ENCODE results near the gene C4orf36. TPM values are rescaled to one million over a fixed set of nuclear protein-coding genes. Genes with fewer than 3 reads are reported as not detected.

Gene C4orf36
- total RNA-seq, 1 experiment from 2014 or later, result 5.3 TPM

GRCh38 chr4:86917212-86918039 lies 25.2 kb upstream of the C4orf36 start:
- CTCF ChIA-PET, result no interaction called here
- Histone ChIP-seq H3K36me3 (ENCODE audit: insufficient read depth, low read length, poor library complexity, severe bottlenecking) (no peaks in the 10 kb centered on the region), H3K9me3 (ENCODE audit: low read depth, low read length, poor library complexity, severe bottlenecking) (no peaks in the 10 kb centered on the region), H3K27me3 (replicated peaks; ENCODE audit: insufficient read depth, low read depth, low read length, poor library complexity) (no peaks in the 10 kb centered on the region), H3K27ac (ENCODE audit: low read depth, low read length, poor library complexity, severe bottlenecking) (no peak overlapping the region), H3K4me1 (ENCODE audit: insufficient read depth, low read length, poor library complexity, severe bottlenecking) (peaks cover 4% of the 10 kb centered on the region), H3K4me3 (ENCODE audit: low read depth, low read length, poor library complexity, severe bottlenecking) (no peak overlapping the region)
- BruUV-seq (replicated peaks), result no TSS peak
- POLR2A ChIA-PET (ENCODE audit: low non-redundant PET), result no interaction called here
- intact Hi-C loops (cut with micrococcal nuclease; ENCODE audit: unreplicated experiment), result no loop called here
- TF ChIP-seq EZH2 (IDR thresholded peaks at IDR 0.05; ENCODE audit: borderline replicate concordance, low read depth, low read length, poor library complexity, severe bottlenecking) (no peak), CTCF (conservative IDR thresholded peaks at IDR 0.05; ENCODE audit: low read depth, low read length) (no peak)
- DNase-seq (ENCODE audit: low spot score), result no peak

DNA sequence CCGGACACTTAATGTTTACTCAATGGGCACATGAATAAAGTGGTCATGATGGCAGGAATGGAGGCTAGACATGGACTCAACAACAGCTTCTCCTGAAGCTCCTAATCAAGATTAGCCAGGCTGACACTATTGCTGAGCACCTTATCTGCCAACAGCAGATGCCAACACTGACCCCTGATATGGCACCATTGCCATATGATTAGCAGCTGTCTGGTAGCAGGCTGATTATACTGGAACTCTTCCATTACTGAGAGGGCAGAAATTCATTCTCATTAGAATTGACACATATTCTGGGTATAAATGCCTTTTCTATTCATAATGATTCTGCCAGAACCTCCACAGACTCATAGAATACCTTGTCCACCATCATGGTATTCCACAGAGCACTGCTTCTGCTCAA lies 24.2 kb upstream of the C4orf36 start:
- intact Hi-C loops (cut with micrococcal nuclease; ENCODE audit: unreplicated experiment), result no loop called here
- ChIA-PET CTCF (interaction anchor here (0.7 kb wide), 1 partner anchor 59 kb away, joined by 5 read pairs; no protein-coding TSS in a partner anchor), POLR2A (ENCODE audit: low non-redundant PET) (no interaction called here)
- no peak for TF ChIP-seq CTCF (conservative IDR thresholded peaks at IDR 0.05; ENCODE audit: low read depth, low read length)
- H3K4me3 ChIP-seq (ENCODE audit: low read depth, low read length, poor library complexity, severe bottlenecking), result no peak overlapping the region
- no TSS peak for BruUV-seq (replicated peaks)
- no peak overlapping the region for H3K27ac ChIP-seq (ENCODE audit: low read depth, low read length, poor library complexity, severe bottlenecking)
- H3K36me3 ChIP-seq (ENCODE audit: insufficient read depth, low read length, poor library complexity, severe bottlenecking), result no peaks in the 10 kb centered on the region
- no peaks in the 10 kb centered on the region for H3K27me3 ChIP-seq (replicated peaks; ENCODE audit: insufficient read depth, low read depth, low read length, poor library complexity)
- no peaks in the 10 kb centered on the region for H3K4me1 ChIP-seq (ENCODE audit: insufficient read depth, low read length, poor library complexity, severe bottlenecking)
- H3K9me3 ChIP-seq (ENCODE audit: low read depth, low read length, poor library complexity, severe bottlenecking), result no peaks in the 10 kb centered on the region
- no peak for DNase-seq (ENCODE audit: low spot score)

DNA sequence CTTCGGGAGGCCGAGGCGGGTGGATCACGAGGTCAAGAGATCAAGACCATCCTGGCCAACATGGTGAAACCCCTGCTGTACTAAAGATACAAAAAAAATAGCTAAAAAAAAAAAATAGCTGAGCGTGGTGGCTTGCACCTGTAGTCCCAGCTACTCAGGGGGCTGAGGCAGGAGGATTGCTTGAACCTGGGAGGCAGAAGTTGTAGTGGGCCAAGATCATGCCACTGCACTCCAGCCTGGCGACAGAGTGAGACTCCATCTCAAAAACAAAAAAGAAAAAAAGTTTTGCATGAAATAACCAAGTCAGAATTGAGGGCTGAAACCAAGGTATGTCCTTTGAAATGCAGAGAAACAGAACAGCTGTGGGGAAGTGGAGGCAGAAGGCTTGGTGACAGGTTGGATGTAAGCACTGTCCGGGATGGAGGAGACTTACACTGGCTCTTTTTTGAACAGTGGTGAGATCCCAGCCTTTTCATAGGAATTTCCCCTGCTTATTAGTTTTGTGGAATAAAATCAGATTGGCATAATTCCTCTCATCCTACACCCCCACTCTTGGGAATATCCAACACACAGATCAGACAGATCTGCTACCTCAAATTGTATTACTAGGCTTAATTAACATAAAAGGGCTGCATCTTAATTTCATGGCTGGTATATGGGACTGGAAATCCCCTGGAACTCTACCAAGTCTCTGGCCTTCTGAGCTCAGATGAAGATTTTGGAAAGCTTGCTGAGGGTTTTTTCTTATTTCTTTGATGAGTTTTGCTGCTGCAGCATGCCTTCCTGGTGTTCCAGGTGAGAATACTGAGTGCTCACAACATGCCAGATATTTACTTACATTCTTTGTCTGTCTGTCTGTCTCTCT lies 18.8 kb upstream of the C4orf36 start:
- Histone ChIP-seq H3K36me3 (ENCODE audit: insufficient read depth, low read length, poor library complexity, severe bottlenecking) (no peaks in the 10 kb centered on the region), H3K4me1 (ENCODE audit: insufficient read depth, low read length, poor library complexity, severe bottlenecking) (no peaks in the 10 kb centered on the region), H3K27ac (ENCODE audit: low read depth, low read length, poor library complexity, severe bottlenecking) (no peak overlapping the region), H3K9me3 (ENCODE audit: low read depth, low read length, poor library complexity, severe bottlenecking) (no peaks in the 10 kb centered on the region), H3K27me3 (replicated peaks; ENCODE audit: insufficient read depth, low read depth, low read length, poor library complexity) (no peaks in the 10 kb centered on the region), H3K4me3 (ENCODE audit: low read depth, low read length, poor library complexity, severe bottlenecking) (no peak overlapping the region)
- intact Hi-C loops (cut with micrococcal nuclease; ENCODE audit: unreplicated experiment), result no loop called here
- TF ChIP-seq CTCF (conservative IDR thresholded peaks at IDR 0.05; ENCODE audit: low read depth, low read length), result no peak
- TF ChIP-seq EZH2 (IDR thresholded peaks at IDR 0.05; ENCODE audit: borderline replicate concordance, low read depth, low read length, poor library complexity, severe bottlenecking), result no peak
- POLR2A ChIA-PET (ENCODE audit: low non-redundant PET), result no interaction called here
- no peak for DNase-seq (ENCODE audit: low spot score)
- BruUV-seq (replicated peaks), result no TSS peak
- CTCF ChIA-PET, result interaction anchor here (0.5 kb wide), 1 partner anchor 204 kb away, joined by 4 read pairs; no protein-coding TSS in a partner anchor
